PFSK-1 (cell line): Measurements from ENCODE around the gene RNF214.

Source experiments
- POLR2AphosphoS5 ChIP-seq: IDR thresholded peaks from 2 replicates; pipeline ENCODE4 v1.6.1; 2012; ENCODE audit warnings: low read depth, mild to moderate bottlenecking, control low read depth, low read length, moderate library complexity
- TAF1 ChIP-seq: IDR thresholded peaks from 2 replicates; pipeline ENCODE4 v1.6.1; 2012; ENCODE audit warnings: low read length, control low read depth, borderline replicate concordance; ENCODE audit not compliant: insufficient read depth

RNF214 gene

DNA sequence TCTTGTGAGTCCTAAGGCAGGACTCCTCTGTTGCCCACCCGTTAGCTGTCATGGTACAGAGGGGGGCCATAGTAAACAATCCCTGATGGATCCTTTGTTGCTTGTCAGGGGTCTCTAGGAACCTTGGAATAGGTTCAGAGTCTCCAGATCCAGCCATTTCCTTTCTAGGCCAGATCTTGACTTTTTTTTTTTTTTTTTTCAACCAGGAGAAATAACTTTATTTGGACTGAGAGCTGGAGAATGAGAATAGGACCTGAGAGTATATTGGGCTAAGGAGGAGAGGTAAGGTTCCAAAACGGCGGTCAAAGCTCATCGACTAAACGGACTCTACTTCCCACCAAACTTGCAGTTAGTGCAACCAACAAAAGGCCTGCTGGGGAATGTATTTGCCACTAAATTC lies 102.9 kb downstream of the RNF214 start:
- TF ChIP-seq TAF1, result no peak
- TF ChIP-seq POLR2AphosphoS5, result no peak
